GM21447 (cell line): Measurements from ENCODE around the gene TARP.
A peak's percentile ranks its signal among the peaks of the same experiment; 100 is the strongest.

Experiments
- ATAC-seq: cut with Tn5 transposase; IDR thresholded peaks from one replicate; pipeline ENCODE4 v1.9.1; 2021; ENCODE audit not compliant: unreplicated experiment

TARP gene

DNA sequence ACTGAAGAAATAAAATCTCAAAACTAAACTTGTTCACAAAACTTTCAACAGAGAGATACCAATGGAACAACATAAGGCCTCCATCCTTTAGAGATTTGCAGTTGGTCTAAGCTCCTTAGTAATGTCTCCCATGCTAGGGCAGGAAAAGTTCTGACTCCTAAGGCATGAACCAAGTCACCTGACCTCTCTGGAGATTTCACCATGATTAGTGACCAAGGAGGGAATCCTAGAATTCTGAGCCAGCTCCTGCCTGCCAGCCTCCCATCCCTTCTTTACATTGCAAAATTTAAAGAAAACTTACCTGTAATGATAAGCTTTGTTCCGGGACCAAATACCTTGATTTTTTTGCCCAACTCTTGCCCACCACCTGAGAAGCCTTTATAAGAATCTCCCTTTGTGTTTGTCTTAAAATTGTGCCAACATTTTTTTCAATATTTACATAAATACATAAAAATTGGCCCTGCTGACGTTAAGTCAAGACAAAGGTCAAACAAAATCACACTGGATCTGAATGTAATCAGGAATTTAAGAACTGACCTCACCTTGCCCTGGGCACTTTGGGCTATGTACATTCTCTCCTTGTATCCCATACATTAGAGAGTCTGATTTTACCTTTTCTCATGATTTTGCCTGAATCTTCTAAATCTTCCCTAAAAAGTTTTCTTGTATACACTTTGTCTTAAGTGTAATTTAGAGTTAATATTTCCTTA is at the start of gene TARP:
TARP (minus strand) TSS at position 351 of the 710 bp plus-strand sequence.
- no peak for ATAC-seq

DNA sequence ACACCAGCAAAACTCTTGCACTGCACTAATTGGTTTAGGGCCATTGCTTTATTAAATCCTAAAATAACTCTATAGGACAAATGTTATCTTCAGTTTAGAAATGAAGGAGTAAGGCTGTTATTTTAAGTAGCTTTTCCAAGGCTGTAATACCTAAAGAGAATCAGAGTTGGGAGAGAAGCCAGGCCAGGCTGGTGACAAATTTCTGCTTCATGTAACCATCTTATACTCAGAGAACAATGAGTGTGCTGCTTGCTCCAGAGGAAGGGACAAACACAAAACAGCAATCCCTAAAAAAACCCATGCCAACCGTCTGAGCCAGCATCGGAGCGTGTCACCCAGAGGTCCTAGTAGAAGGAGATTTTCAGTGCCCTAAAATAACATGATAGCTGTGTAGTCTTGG is 49.7 kb upstream of the TARP start:
- no peak for ATAC-seq

DNA sequence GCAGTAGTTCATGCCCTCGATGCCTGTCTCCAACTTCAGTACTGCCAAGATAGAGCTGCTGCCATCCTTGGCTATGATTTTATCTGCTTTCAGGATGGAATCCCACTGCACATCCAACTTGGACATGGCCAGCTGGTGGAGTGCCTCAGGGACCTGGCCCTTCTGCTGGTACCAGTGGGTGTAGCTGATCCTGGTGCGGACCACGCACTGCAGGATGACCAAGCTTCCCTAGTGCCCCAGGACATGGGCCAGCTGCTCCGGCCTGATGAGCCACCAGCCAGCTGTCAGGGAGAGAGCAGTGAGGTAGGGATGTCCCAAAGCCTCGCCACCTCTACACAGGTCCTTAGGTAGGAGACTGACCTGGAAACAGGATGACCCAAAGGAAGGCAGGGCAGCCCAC is 49.0 kb upstream of the TARP start:
- no peak for ATAC-seq

DNA sequence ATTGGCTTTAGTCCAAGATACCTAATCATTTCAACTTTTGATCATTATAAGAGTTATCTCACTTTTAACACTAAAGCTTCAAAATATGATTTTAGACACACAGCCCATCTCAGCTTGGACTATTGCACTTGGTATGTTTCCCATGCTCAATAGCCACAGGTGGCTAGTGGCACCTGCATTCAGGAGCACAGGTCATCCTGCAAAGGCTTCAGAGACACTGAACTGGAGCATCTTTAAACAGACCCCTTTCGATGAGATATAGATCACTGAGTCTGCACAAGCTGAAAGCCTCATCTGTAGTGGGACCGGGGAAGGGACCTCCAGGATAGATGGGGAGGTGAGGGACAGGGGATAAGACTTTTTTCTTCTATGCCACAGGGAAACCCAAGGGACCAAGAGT is 48.5 kb upstream of the TARP start:
- ATAC-seq = no peak

DNA sequence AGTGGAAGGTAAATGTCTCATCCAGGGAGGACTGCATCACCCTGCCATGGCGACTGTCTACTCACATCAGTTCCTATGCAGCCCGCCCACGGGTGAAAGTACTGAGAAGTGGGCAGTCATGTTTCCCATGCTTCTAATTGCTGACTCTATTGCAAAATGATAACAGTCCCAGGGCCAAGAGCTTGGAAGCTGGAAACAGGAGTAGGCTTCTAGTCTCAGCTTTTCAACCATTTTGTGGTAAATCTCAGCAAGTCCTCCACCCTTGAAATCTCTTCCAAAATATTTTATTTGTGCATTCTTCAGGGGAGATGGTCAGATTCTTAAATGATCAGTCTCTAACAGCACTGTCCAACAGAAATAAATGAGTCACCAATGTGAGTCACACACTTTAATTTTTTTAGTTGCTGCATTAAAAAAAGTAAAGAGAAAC is 48.1 kb upstream of the TARP start:
- ATAC-seq = no peak

DNA sequence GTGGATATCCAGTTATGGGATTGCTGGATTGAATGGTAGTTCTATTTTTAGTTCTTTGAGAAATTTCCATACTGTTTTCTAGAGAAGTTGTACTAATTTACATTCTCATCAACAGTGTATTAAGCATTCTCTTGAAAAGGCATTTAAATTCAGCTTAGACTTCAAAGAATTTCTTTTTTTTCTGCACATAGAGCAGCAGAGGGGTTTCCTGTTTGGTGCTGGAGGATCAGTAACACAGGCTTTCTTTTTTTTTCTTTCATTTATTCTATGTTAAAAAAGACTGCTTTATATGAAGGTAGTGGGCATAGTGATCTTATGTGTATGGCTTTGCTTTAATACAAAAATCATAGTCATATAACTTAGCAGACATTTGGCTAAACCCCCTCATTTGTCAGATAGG is 47.6 kb upstream of the TARP start:
- ATAC-seq = no peak

DNA sequence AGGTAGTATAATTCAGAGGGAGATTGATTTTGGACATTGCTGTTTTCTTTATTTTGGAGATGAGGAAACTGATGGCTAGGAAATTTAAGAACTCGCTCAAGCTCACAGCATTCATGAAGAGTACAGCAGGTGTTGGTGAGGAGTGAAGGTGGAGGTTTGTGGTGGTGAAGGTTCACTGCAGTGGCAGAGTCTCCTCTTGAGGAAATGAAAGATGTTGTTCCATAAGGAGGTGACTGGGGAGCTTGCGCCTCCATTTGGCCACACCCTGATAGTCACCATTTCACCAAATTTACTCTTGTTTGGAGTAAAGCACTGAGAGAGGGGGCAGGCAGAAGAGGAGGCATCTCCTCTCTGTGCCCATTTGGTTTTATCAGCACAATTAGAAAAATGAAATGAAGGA is 46.4 kb upstream of the TARP start:
- ATAC-seq = no peak

DNA sequence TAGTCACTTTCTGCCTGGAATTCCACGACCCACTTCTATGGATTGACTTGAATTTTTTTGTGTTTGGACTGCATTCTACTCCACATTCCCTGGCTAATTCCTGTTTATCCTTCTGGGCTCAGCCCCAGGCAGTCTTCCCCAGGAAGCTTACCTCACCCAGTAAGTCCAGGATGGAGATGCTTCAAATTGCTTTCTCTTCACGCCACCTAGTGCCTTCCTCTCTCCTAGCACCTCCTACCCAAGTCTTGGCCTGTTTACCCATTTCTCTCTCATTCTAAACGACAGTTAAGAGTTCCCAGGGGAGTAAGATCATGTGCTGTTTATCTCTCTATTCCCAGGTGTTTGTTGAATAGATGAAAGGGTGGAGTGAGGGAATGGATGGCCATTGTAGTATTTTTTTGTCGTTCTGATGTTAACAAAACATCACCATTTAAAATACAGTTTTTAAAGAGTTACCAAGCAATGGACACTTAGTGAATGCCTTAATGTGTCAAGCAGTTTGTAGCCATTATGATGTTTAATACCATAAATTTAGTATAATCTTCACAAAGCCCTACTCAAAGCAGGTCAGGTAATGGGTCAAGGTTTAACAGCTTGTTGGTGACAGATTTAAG is 45.5 kb upstream of the TARP start:
- ATAC-seq = peak; percentile 89

DNA sequence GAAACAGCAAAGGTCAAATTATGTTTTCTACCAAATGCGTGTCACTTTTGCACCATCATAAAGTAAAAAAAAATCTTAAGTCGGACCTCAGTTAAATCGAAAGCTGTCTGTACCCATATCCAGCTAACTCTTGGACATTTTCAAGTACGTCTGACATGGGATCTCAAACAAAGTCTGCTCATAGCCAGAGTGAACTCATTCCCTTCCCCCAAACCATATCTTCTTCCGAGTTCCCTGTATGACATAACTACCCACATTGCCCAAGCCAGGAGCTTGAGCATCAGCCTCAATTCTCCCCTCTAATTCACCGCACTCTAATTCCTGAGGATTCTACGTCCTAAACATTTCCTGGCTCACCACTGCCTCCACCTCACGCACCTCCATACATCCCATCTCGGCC is 44.8 kb upstream of the TARP start:
- ATAC-seq = no peak

DNA sequence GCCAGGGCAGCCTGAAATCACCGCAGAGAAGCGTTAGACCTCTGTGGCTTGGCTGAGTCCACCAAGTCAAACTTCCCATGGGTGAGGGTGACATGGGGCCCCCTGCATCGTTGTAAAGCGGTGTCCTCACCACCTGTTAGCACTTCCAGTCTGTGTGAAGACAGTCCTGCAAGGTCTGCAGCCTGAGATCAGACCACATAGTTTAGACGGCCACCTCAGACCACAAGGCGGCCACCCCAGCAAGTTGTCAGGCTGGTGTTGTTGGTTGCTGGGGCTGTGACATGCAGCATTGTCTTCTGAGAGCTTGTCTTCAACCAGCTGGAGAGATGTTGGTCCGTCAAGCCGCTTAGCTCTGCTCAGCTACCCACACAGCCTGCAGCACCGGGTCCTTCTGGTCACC is 44.1 kb upstream of the TARP start:
- ATAC-seq = no peak

DNA sequence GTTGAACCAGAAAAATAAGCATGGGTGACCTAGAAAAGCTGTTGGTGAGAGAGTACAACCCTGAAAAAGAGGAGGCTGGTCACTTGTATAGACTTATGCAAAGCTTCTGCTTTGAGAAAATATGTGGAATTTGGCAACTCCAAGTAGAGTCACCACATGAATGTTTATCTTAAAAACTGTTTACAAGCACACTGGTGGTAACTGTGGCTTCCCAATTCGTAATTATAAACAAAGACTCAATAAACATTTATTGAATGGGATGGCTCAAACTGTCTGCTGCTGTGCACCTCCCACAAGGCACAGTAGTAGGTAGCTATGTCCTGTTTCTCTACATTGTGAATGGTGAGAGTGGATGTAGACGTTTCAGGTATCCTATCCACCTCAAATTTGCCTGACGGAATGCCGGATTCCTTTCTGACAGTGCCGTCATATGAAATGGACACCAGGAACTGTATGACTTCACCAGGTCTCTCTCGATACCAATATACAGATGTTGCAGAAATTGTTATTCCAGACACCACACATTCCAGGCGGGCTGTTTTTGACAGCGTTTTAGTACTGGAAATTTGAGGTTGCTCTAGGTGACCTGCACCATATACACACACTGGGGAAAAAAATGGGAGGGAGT is 43.4 kb upstream of the TARP start:
- no peak for ATAC-seq

DNA sequence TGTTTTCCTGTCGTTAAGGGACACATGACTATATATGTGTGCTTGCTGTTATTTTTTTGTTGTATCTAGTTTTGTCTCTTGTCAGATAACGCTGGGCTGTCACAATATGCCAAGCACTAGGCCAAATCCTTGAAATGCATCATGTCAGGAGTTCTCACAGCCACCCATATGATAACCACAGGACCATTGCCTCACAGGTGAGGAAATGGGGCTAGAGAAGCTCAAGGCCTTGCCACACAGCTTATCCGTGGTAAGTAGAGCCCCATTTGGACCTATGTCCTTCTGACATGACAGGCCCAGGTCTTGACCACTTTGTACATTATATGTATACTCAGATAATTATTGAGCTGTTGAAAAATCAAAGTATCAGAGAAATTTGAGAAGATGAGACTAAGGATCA is 42.0 kb upstream of the TARP start:
- no peak for ATAC-seq

DNA sequence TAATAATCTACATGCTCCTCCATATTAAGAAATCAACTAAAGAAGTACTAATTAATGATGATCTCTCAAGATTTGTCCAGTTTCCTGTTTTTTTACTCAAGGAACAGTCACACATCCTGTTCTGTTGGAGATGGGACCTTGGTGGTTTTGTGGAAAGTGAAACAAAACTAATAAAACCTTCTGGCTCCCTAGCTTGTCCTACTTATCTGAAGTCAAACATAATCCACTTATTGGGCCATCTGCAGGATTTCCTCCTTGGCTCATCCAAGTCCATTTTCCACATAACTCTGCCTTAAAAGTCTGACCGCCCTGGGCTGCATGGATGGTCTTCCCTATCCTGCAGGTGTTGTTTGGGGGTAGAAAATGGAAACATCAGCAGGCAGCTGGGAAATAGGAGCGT is 39.4 kb upstream of the TARP start:
- ATAC-seq = no peak

DNA sequence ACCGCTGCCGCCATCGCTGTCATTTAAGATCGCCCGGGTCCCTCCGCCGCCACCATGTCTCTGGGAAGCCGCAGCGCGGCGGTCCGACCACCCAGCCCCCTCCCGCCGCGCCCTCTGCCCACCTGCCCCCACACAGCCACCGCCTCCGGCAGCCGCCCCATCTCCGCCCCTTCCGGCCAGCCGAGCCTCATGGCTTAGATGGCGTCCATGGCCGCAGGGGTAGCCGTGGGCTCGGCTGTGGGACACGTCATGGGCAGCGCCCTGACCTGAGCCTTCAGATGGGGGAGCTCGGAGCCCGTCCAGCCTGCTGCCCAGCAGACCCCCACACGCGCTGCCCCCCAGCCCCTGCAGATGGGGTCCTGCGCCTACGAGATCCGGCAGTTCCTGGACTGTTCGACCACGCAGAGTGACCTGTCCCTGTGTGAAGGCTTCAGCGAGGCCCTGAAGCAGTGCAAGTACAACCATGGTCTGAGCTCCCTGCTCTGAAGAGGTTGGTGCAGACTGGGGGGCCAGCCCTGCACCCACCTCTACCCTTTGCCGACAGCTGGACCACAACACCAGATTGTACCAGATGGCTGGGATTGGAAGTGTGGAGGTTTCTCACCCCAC is 38.0 kb upstream of the TARP start:
- ATAC-seq = peak; percentile 45

DNA sequence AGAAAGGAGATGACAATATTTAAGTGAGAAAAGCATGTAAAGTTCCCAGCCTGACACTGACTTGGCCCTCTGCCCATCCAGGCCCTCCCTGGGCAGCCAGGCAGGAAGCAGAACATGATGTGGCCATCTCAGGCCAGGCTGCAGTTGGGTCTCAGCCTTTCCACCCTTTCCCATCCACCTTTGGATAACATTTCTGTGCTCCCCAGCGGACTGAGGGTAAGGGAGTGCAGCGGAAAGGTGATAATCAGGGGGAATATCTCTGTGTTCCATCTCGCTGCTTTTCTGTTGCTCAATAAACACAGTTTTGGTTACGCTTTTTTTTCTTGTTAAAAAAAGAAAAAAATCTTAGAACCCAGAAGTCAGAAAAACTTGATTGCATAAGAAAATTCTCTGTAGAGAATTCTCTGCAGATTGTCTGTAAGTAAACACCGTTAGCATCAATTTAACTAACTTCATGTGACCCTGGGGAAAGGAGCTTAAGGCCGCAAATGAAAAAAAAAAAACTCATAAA is 37.2 kb upstream of the TARP start:
- ATAC-seq = no peak

DNA sequence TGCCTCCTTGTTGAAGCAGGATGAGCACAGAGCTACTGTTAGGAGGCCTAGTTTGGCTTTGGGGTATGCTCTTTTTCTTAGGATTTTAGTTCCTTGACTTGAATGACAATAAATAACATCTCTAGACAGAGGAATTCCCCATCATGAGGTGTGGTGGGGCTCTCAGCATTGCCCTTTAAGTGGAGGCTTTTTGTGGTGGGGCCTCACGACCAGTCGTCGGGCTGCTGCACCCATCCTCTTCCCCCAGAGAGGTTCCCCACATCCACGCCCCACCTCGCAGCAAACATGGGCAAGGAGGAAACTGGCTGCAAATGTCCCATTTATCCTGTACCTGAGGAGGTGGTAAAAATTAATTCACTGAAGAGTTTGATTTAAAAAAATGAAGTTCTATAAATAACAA is 36.1 kb upstream of the TARP start:
- ATAC-seq = no peak

DNA sequence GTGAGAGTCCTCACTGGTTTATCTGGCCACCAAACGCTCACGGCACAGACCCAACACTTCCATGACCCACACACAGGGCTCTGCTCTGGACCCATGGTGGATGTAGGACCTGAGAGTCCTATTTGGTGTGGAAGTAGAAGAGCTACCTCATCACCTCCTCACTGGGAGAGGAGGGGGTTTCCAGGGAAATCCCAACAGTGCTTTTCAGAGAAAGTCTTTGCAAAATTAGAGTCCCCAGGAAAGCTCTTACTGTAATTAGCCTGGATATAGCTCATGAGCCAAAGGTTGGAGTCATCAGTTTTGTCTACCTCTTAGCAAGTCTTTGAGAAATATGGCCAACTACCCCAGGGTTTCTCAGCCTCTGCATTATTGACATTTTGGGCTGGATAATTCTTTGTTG is 34.7 kb upstream of the TARP start:
- ATAC-seq = no peak

DNA sequence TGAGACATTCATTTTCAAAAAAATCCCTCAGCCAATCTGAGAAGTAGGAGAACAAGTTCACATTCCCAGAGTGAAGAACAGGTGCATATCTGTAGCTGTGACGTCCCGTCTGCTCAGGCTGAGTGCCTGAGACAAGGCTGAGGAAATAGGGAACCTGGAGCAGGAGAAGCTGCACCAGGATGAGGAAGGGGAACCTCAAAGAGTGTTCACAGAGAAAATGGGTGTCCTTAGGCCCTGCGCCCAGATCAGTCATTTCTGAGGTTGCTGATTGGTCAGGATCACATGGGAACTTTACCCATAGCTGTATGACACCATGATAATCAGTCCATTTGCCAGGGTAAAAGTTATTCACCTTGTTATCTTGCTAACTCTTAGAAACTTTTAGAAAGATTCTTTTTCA is 34.2 kb upstream of the TARP start:
- ATAC-seq = no peak

DNA sequence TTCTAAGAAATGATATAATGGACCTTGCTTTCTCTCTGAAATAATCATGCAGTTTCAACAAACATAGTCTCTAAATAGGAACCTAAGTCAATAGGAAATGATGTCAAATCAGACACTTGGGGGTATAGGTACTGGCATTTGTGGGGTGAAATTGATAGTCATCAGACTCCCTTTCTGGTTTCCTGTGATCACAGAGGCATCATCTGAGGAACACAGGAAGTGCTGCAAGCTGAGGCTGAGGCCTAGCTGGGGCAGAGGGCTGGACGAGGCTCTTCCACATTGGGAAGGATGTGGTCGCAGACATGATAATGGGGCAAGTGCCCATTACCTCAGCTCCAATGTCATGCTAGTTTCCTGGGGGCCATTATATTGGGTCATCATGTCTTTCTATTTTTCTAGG is 33.5 kb upstream of the TARP start:
- ATAC-seq = no peak

DNA sequence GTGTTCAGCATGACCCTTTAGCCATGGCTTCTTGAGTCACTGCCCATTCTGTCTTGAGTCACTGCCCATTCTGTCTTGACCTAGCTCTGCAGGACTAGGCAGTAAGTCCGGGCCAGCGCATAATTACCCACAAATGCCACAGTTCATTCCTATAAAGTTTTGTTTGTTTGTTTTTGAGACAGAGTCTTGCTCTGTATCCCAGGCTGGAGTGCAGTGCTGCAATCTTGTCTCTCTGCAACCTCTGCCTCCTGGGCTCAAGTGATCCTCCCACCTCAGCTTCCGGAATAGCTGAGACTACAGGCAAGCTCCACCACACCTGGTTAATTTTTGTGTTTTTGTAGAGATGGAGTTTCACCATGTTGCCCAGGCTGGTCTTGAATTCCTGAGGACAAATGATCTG is 32.7 kb upstream of the TARP start:
- ATAC-seq = no peak

DNA sequence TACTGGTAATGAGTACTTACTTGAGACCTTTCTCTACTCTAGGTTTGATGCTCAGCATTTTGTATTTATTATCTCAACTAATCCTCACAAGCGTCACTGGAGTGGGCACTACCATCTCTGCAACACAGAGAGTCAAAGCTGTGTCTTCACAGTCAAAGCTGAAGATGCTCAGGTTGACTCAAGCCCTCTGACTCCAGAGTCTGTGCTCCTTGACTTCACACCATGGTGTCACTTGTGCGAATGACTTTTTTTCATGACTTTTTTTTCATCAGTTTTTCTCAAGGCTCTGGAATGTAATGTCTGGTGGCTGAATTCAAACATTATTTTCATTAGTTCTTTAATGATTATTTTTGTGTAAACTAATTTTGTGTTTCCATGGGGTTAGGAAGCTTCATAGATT is 30.4 kb upstream of the TARP start:
- ATAC-seq = no peak

DNA sequence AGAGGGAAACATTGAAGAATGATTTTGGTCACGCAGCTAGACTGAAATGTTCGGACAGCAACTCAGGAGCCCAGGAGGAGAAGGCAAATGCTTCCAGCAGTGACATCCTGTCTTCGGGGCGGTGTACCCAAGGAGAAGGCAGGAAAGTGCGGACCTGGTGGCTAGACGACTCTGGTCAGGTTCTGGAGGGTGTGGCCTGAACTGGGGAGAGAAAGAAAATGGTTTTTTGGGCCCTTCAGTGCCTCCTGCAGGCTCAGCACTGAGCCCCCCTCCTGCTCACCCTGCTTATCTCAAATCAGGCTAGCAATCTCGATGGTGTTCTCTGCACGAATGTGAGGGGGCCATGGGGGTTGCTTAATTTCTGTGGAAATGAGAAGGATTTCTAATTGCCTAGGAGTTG is 26.7 kb upstream of the TARP start:
- no peak for ATAC-seq
